GM03348 (cell line): ENCODE data around the gene KCNH5.
"Not testable (repeated sequence)": the region's sequence is repeated elsewhere in the genome, so short reads cannot be mapped to it uniquely, and the experiment has no call there.

Experiments used
- DNase-seq: peaks from one replicate; pipeline ENCODE4 v3.0.0; 2012; ENCODE audit warnings: low spot score

KCNH5 gene

GRCh38 chr14:62886461-62886860, 158.8 kb downstream of the KCNH5 start:
- no peak for DNase-seq

GRCh38 chr14:62885451-62885850, 159.8 kb downstream of the KCNH5 start:
- DNase-seq, result no peak

- DNase-seq, result no peak
These were observed 162.3 kb downstream of the KCNH5 start for GRCh38 chr14:62882967-62883366.

GRCh38 chr14:62866376-62866775, 178.9 kb downstream of the KCNH5 start:
- DNase-seq, result no peak

- DNase-seq, result no peak
These were observed 180.7 kb downstream of the KCNH5 start for GRCh38 chr14:62864588-62864987.

GRCh38 chr14:62858011-62858410, 187.2 kb downstream of the KCNH5 start:
- not testable (repeated sequence) for DNase-seq

- DNase-seq, result no peak
These were observed 190.3 kb downstream of the KCNH5 start for GRCh38 chr14:62854951-62855350.

GRCh38 chr14:62847168-62847567, 198.1 kb downstream of the KCNH5 start:
- DNase-seq, result no peak

- no peak for DNase-seq
These were observed 200.7 kb downstream of the KCNH5 start for GRCh38 chr14:62844546-62844945.

GRCh38 chr14:62824086-62824485, 221.2 kb downstream of the KCNH5 start:
- no peak for DNase-seq

GRCh38 chr14:62819931-62820330, 225.3 kb downstream of the KCNH5 start:
- no peak for DNase-seq

GRCh38 chr14:62807636-62808035, 237.6 kb downstream of the KCNH5 start:
- DNase-seq, result no peak

GRCh38 chr14:62800577-62800976, 244.7 kb downstream of the KCNH5 start:
- no peak for DNase-seq

- DNase-seq, result no peak
These were observed 248.8 kb downstream of the KCNH5 start for GRCh38 chr14:62796431-62796830.

- no peak for DNase-seq
These were observed 252.7 kb downstream of the KCNH5 start for GRCh38 chr14:62792578-62792977.

- DNase-seq, result not testable (repeated sequence)
These were observed 263.9 kb downstream of the KCNH5 start for GRCh38 chr14:62781328-62781727.

GRCh38 chr14:62778852-62779251, 266.4 kb downstream of the KCNH5 start:
- no peak for DNase-seq

- DNase-seq, result no peak
These were observed 266.9 kb downstream of the KCNH5 start for GRCh38 chr14:62778310-62778709.

- no peak for DNase-seq
These were observed 267.7 kb downstream of the KCNH5 start for GRCh38 chr14:62777510-62777909.

GRCh38 chr14:62776300-62776699, 269.0 kb downstream of the KCNH5 start:
- DNase-seq, result no peak

GRCh38 chr14:62768753-62769152, 276.5 kb downstream of the KCNH5 start:
- DNase-seq, result no peak

- no peak for DNase-seq
These were observed 281.3 kb downstream of the KCNH5 start for GRCh38 chr14:62763951-62764350.

- DNase-seq, result no peak
These were observed 285.5 kb downstream of the KCNH5 start for GRCh38 chr14:62759796-62760195.

- DNase-seq, result not testable (repeated sequence)
These were observed 298.4 kb downstream of the KCNH5 start for GRCh38 chr14:62746881-62747280.

GRCh38 chr14:62745496-62745895, 299.8 kb downstream of the KCNH5 start:
- DNase-seq, result no peak
